ENCODE measurements around the gene TIMM23. TPM values are rescaled to one million over a fixed set of nuclear protein-coding genes. Genes with fewer than 3 reads are reported as not detected.

TIMM23 gene
- total RNA-seq, 6 experiments from 2014 or later = 89.2 to 99.3 (median 96.4) TPM

DNA sequence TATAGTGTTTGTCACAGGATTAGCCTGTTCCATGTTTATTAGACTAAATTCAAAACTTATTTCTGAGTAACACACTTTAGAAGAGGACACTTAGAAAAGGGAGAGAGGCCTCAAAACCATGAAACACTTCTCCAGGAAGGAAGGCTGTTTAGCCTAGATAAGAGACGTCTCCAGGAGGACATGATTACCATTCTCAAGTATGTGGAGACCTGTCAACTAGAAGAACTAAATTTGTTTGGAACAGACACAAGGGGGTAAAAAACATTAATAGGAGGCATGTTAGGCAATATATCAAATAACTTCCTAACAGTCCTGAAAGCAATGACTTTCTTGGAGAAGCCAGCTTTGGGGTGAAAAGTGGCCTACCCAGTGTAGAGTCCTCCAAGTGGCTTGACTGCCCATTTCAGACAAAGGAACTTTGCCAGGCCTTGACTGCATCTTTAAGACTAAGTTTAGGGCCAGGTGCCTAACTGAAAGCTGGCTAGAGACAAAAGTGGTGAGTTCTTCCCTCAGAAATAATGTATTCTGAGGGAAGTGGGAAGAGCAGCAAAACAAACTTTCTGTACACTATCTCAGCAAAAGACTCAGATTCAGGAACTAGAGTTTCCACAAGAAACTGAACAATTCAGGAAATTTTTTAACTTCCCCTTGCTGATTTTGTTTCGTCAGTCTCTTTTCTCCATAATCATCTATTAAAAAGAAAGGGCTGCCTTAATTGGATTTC lies 46.3 kb downstream of the TIMM23 start:
- H3K9me3 Mint-ChIP-seq = no peaks in the 10 kb centered on the region
- H3K4me1 Mint-ChIP-seq (ENCODE audit: low read depth) = peaks cover 84% of the 10 kb centered on the region
- DNase-seq = no peak
- no peaks in the 10 kb centered on the region; the same call in 1 of the 2 replicates for H3K27me3 Mint-ChIP-seq (ENCODE audit: insufficient read depth)
- TF ChIP-seq, protein P1, sequence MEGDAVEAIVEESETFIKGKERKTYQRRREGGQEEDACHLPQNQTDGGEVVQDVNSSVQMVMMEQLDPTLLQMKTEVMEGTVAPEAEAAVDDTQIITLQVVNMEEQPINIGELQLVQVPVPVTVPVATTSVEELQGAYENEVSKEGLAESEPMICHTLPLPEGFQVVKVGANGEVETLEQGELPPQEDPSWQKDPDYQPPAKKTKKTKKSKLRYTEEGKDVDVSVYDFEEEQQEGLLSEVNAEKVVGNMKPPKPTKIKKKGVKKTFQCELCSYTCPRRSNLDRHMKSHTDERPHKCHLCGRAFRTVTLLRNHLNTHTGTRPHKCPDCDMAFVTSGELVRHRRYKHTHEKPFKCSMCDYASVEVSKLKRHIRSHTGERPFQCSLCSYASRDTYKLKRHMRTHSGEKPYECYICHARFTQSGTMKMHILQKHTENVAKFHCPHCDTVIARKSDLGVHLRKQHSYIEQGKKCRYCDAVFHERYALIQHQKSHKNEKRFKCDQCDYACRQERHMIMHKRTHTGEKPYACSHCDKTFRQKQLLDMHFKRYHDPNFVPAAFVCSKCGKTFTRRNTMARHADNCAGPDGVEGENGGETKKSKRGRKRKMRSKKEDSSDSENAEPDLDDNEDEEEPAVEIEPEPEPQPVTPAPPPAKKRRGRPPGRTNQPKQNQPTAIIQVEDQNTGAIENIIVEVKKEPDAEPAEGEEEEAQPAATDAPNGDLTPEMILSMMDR (IDR thresholded peaks at IDR 0.05) = no peak
- H3K4me3 Mint-ChIP-seq = peak overlapping the region; percentile 3; the same call in 1 of the 2 replicates
- H3K36me3 Mint-ChIP-seq (ENCODE audit: low read depth) = peaks cover 31% of the 10 kb centered on the region
- peak overlapping the region; percentile 70 for H3K27ac Mint-ChIP-seq

DNA sequence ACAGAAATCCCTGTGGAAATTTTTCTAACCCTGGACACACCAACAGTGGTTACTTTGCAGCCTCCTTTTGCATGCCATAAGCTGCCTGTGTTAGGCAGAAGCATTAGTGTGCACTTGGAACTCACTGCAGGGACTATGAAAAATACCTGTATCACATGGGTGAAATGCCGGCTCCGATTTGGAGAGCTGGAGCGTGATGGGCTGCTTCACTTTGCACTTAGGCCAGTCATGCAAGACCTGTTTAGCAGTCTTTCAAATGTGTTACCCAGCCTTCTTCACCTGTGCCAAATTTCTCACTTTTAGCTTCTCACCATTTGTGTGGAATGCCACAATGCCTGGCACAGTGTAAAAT lies 46.9 kb downstream of the TIMM23 start:
- TF ChIP-seq, protein P1 (IDR thresholded peaks at IDR 0.05) = no peak
- Mint-ChIP-seq H3K4me3 (no peak overlapping the region), H3K36me3 (ENCODE audit: low read depth) (peaks cover 29% of the 10 kb centered on the region), H3K4me1 (ENCODE audit: low read depth) (peaks cover 90% of the 10 kb centered on the region), H3K27me3 (ENCODE audit: insufficient read depth) (no peaks in the 10 kb centered on the region; the same call in 1 of the 2 replicates), H3K9me3 (no peaks in the 10 kb centered on the region), H3K27ac (0 out of 2 replicates have a peak overlapping the region, but pooled peaks have one; percentile 7)
- no peak for DNase-seq

DNA sequence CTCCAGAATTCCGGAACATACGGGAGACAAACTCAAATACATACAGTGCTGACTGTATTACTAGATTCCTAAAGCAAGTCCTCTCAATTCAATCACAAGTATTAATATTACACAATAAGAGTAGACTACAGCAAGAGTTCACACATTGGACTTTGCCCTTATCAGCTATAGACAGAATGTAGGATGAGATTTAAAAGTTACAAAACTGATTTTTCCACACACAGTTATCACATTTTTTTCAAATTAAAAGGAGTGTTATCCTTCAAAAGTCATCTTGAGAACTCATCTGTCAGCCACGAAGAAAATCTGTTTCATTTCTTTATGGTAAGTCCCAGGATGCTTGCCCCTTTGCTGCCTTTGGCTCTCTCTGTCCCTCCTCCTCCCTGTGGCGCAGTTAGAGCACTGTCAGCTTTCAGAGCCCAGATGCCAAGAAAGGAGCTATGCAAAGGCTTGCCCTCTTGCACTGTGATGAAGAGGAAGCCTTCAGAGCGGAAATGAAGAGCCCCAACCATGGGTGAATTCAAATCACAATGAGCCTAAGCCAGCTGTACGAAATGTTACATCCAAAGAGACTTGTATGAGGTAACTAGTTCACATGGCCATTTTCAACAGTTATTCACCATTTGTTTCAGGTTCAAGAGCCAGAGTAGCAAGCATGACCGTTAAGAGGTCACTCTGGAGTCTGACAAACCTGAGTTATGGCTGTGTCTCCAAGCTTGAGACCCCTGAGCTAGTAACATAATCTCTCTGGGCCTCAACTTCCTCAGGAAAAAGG lies 47.5 kb downstream of the TIMM23 start:
- TF ChIP-seq, protein P1 (IDR thresholded peaks at IDR 0.05) = no peak
- Mint-ChIP-seq H3K9me3 (no peaks in the 10 kb centered on the region), H3K27me3 (ENCODE audit: insufficient read depth) (no peaks in the 10 kb centered on the region; the same call in 1 of the 2 replicates), H3K4me1 (ENCODE audit: low read depth) (peaks cover 91% of the 10 kb centered on the region), H3K4me3 (no peak overlapping the region), H3K36me3 (ENCODE audit: low read depth) (peaks cover 23% of the 10 kb centered on the region), H3K27ac (peak overlapping the region; percentile 59)
- DNase-seq = no peak

GRCh38 chr10:46020344-46020657 lies 48.0 kb downstream of the TIMM23 start:
- DNase-seq = no peak
- Mint-ChIP-seq H3K27ac (no peak overlapping the region), H3K36me3 (ENCODE audit: low read depth) (peaks cover 19% of the 10 kb centered on the region), H3K4me1 (ENCODE audit: low read depth) (peaks cover 91% of the 10 kb centered on the region), H3K27me3 (ENCODE audit: insufficient read depth) (no peaks in the 10 kb centered on the region; the same call in 1 of the 2 replicates), H3K4me3 (no peak overlapping the region), H3K9me3 (no peaks in the 10 kb centered on the region)
- TF ChIP-seq, protein P1 (IDR thresholded peaks at IDR 0.05) = no peak

GRCh38 chr10:46022978-46023702 lies 50.9 kb downstream of the TIMM23 start:
- peak; percentile 90 for DNase-seq
- Mint-ChIP-seq H3K27ac (peak overlapping the region; percentile 94), H3K9me3 (no peaks in the 10 kb centered on the region), H3K4me1 (ENCODE audit: low read depth) (peaks cover 81% of the 10 kb centered on the region), H3K27me3 (ENCODE audit: insufficient read depth) (no peaks in the 10 kb centered on the region), H3K36me3 (ENCODE audit: low read depth) (peaks cover 5% of the 10 kb centered on the region), H3K4me3 (peak overlapping the region; percentile 90)
- TF ChIP-seq, protein P1 (IDR thresholded peaks at IDR 0.05) = peak; percentile 54
